Measurements from ENCODE around the gene SPACA9.
A peak's percentile ranks its signal among the peaks of the same experiment; 100 is the strongest.

The SPACA9 gene

GRCh38 chr9:132864277-132864676 lies 14.4 kb upstream of the SPACA9 start:
- DNase-seq = no peak

GRCh38 chr9:132864691-132865090 lies 14.0 kb upstream of the SPACA9 start:
- no peak for DNase-seq

- no peak for DNase-seq
Observed at GRCh38 chr9:132866898-132867297, 11.8 kb upstream of the SPACA9 start.

GRCh38 chr9:132869266-132869665 lies 9.4 kb upstream of the SPACA9 start:
- no peak for DNase-seq

GRCh38 chr9:132873403-132873802 lies 5.3 kb upstream of the SPACA9 start:
- DNase-seq = no peak

GRCh38 chr9:132875159-132875558 lies 3.5 kb upstream of the SPACA9 start:
- DNase-seq = no peak

- no peak for DNase-seq
Observed at GRCh38 chr9:132876849-132877248, 1.8 kb upstream of the SPACA9 start.

- DNase-seq = no peak
Observed at GRCh38 chr9:132877458-132877823, 1.3 kb upstream of the SPACA9 start.

GRCh38 chr9:132877824-132878694 lies 639 bp upstream of the SPACA9 start, which contains the start of gene AK8:
Gene AK8 (minus strand): TSS chr9:132878284. CDS start chr9:132878255, 29 bp downstream.
- DNase-seq = peak; percentile 83

- DNase-seq = no peak
Observed at GRCh38 chr9:132879457-132880323, 992 bp downstream of the SPACA9 start.

GRCh38 chr9:132880324-132880661 lies 1.6 kb downstream of the SPACA9 start:
- no peak for DNase-seq

- no peak for DNase-seq
Observed at GRCh38 chr9:132881826-132882225, 3.1 kb downstream of the SPACA9 start.

- no peak for DNase-seq
Observed at GRCh38 chr9:132882616-132883015, 3.9 kb downstream of the SPACA9 start.

GRCh38 chr9:132883349-132884294 lies 4.9 kb downstream of the SPACA9 start:
- DNase-seq = no peak

GRCh38 chr9:132885720-132886333 lies 7.1 kb downstream of the SPACA9 start:
- no peak for DNase-seq

GRCh38 chr9:132886334-132886725 lies 7.6 kb downstream of the SPACA9 start:
- no peak for DNase-seq

- DNase-seq = no peak
Observed at GRCh38 chr9:132887181-132888120, 8.8 kb downstream of the SPACA9 start.

- no peak for DNase-seq
Observed at GRCh38 chr9:132888151-132888550, 9.5 kb downstream of the SPACA9 start.

GRCh38 chr9:132892400-132892799 lies 13.7 kb downstream of the SPACA9 start:
- DNase-seq = no peak

- DNase-seq = no peak
Observed at GRCh38 chr9:132894346-132894745, 15.6 kb downstream of the SPACA9 start.
